Measurements from ENCODE around the gene SNX7. TPM values are rescaled to one million over a fixed set of nuclear protein-coding genes. Genes with fewer than 3 reads are reported as not detected.

The SNX7 gene
- total RNA-seq, 1 experiment from 2014 or later = 25.3 TPM

- Histone ChIP-seq H3K9me2 (ENCODE audit: insufficient read depth) (no peaks in the 10 kb centered on the region), H3K27me3 (ENCODE audit: insufficient read depth, low read depth) (no peaks in the 10 kb centered on the region), H3K36me3 (ENCODE audit: low read depth) (no peaks in the 10 kb centered on the region), H3K4me1 (replicated peaks; ENCODE audit: insufficient read depth) (no peaks in the 10 kb centered on the region), H3K9me3 (ENCODE audit: insufficient read depth, low read depth) (no peaks in the 10 kb centered on the region), H3F3A (ENCODE audit: insufficient read depth, low read depth) (no peaks in the 10 kb centered on the region), H3K79me2 (ENCODE audit: low read depth) (no peaks in the 10 kb centered on the region), H4K20me1 (ENCODE audit: insufficient read depth) (no peaks in the 10 kb centered on the region), H3K4me2 (no peak overlapping the region), H3K4me3 (no peak overlapping the region), H2AFZ (no peak overlapping the region), H3K27ac (no peak overlapping the region)
- TF ChIP-seq CTCF (conservative IDR thresholded peaks at IDR 0.05) = no peak
- TF ChIP-seq EZH2 (IDR thresholded peaks at IDR 0.05; ENCODE audit: low read depth) = no peak
- CTCF ChIA-PET = no interaction called here
- intact Hi-C loops (cut with micrococcal nuclease; ENCODE audit: unreplicated experiment) = no loop called here
- POLR2A ChIA-PET (ENCODE audit: unreplicated experiment) = no interaction called here
- no TSS peak for BruUV-seq (replicated peaks)
- no peak for DNase-seq
Measured at GRCh38 chr1:98733782-98734112, 72.2 kb downstream of the SNX7 start.

- ChIA-PET CTCF (no interaction called here), POLR2A (ENCODE audit: unreplicated experiment) (no interaction called here)
- Histone ChIP-seq H3K9me2 (ENCODE audit: insufficient read depth) (no peaks in the 10 kb centered on the region), H3K9me3 (ENCODE audit: insufficient read depth, low read depth) (no peaks in the 10 kb centered on the region), H3K4me3 (no peak overlapping the region), H3K4me1 (replicated peaks; ENCODE audit: insufficient read depth) (no peaks in the 10 kb centered on the region), H3K27me3 (ENCODE audit: insufficient read depth, low read depth) (no peaks in the 10 kb centered on the region), H3K4me2 (no peak overlapping the region), H3K36me3 (ENCODE audit: low read depth) (no peaks in the 10 kb centered on the region), H3F3A (ENCODE audit: insufficient read depth, low read depth) (no peaks in the 10 kb centered on the region), H3K27ac (no peak overlapping the region), H3K79me2 (ENCODE audit: low read depth) (no peaks in the 10 kb centered on the region), H4K20me1 (ENCODE audit: insufficient read depth) (no peaks in the 10 kb centered on the region), H2AFZ (no peak overlapping the region)
- TF ChIP-seq CTCF (conservative IDR thresholded peaks at IDR 0.05) (no peak), EZH2 (IDR thresholded peaks at IDR 0.05; ENCODE audit: low read depth) (no peak)
- no TSS peak for BruUV-seq (replicated peaks)
- intact Hi-C loops (cut with micrococcal nuclease; ENCODE audit: unreplicated experiment) = no loop called here
- no peak for DNase-seq
Measured at GRCh38 chr1:98735756-98736155, 74.2 kb downstream of the SNX7 start.

GRCh38 chr1:98737835-98738234 lies 76.3 kb downstream of the SNX7 start:
- Histone ChIP-seq H3K4me2 (no peak overlapping the region), H3K4me1 (replicated peaks; ENCODE audit: insufficient read depth) (no peaks in the 10 kb centered on the region), H3K27ac (no peak overlapping the region), H3K79me2 (ENCODE audit: low read depth) (no peaks in the 10 kb centered on the region), H3K9me2 (ENCODE audit: insufficient read depth) (no peaks in the 10 kb centered on the region), H3K27me3 (ENCODE audit: insufficient read depth, low read depth) (no peaks in the 10 kb centered on the region), H2AFZ (no peak overlapping the region), H3F3A (ENCODE audit: insufficient read depth, low read depth) (no peaks in the 10 kb centered on the region), H3K9me3 (ENCODE audit: insufficient read depth, low read depth) (no peaks in the 10 kb centered on the region), H3K36me3 (ENCODE audit: low read depth) (no peaks in the 10 kb centered on the region), H4K20me1 (ENCODE audit: insufficient read depth) (no peaks in the 10 kb centered on the region), H3K4me3 (no peak overlapping the region)
- POLR2A ChIA-PET (ENCODE audit: unreplicated experiment) = no interaction called here
- TF ChIP-seq CTCF (conservative IDR thresholded peaks at IDR 0.05) = no peak
- TF ChIP-seq EZH2 (IDR thresholded peaks at IDR 0.05; ENCODE audit: low read depth) = no peak
- CTCF ChIA-PET = no interaction called here
- intact Hi-C loops (cut with micrococcal nuclease; ENCODE audit: unreplicated experiment) = no loop called here
- DNase-seq = peak in 1 of 2 experiments; percentile 32
- BruUV-seq (replicated peaks) = no TSS peak
